ENCODE measurements around the gene CDC6. TPM values are rescaled to one million over a fixed set of nuclear protein-coding genes. Genes with fewer than 3 reads are reported as not detected.

The CDC6 gene
- total and polyA plus RNA-seq, 2 of the 8 experiments (the other 6 are each of a cell fraction or from before 2014, with no cell fraction given), result 50.5 to 140 TPM

GRCh38 chr17:40321961-40322357 lies 34.3 kb downstream of the CDC6 start:
- FAIRE-seq (no peak), DNase-seq (ENCODE audit: low read depth in 1 of 2, low spot score in 2 of 2) (no peak)
- no peak overlapping the region for H2BK120ac ChIP-seq (replicated peaks; ENCODE audit: low read depth, low read length)
- H3K9me3 ChIP-seq (ENCODE audit: insufficient read depth in 2 of 2, low read depth in 1 of 2, low read length in 1 of 2), result no peaks in the 10 kb centered on the region
- no peak overlapping the region for H3K4me2 ChIP-seq (ENCODE audit: insufficient read depth in 1 of 2, low read depth in 2 of 2, low read length in 2 of 2)
- peak overlapping the region; percentile 26; the same call in 1 of the 2 replicates for H4K8ac ChIP-seq (ENCODE audit: extremely low read depth, insufficient read depth, low read length)
- peaks cover 0 to 23% (median 18%) of the 10 kb centered on the region in 4 experiments; a peak in 6 of 7 replicates for H3K4me1 ChIP-seq (replicated peaks in 1 of 4; ENCODE audit: control insufficient read depth in 3 of 4, insufficient read depth in 4 of 4, low read length in 3 of 4)
- peaks cover 0 to 18% (median 9%) of the 10 kb centered on the region in 4 experiments; a peak in 5 of 7 replicates for H3K27me3 ChIP-seq (replicated peaks in 1 of 4; ENCODE audit: control insufficient read depth in 3 of 4, extremely low read depth in 1 of 4, insufficient read depth in 3 of 4, low read length in 3 of 4)
- peaks cover 20 to 31% of the 10 kb centered on the region in 2 experiments for H4K20me1 ChIP-seq (replicated peaks in 1 of 2; ENCODE audit: control insufficient read depth in 1 of 2, insufficient read depth in 2 of 2, low read length in 2 of 2)
- H3K4ac ChIP-seq (replicated peaks; ENCODE audit: insufficient read length, low read depth, low read length), result no peak overlapping the region
- no peak overlapping the region for H2BK12ac ChIP-seq (ENCODE audit: low read depth, low read length)
- no peak overlapping the region for H2AFZ ChIP-seq (ENCODE audit: low read length)
- peaks cover 0 to 20% of the 10 kb centered on the region in 2 experiments; a peak in 2 of 4 replicates for H3K79me2 ChIP-seq (ENCODE audit: control insufficient read depth in 1 of 2, insufficient read depth in 2 of 2, low read length in 2 of 2)
- 0 out of 2 replicates have a peak overlapping the region, but pooled peaks have one; percentile 40 for H2BK15ac ChIP-seq (ENCODE audit: low read length)
- ChIA-PET CTCF (ENCODE audit: partially characterized antibody) (interaction anchor here (0.5 to 39.2 kb wide), 5 partner anchors 12 to 592 kb away, joined by 3 to 1198 read pairs (median 6); partner anchors contain the start of genes GJD3 and RARA), POLR2A (ENCODE audit: partially characterized antibody) (interaction anchor here (1.1 to 30.6 kb wide), 2 partner anchors 26 to 218 kb away, joined by 3 to 540 read pairs; partner anchors contain the start of genes CDC6 and RARA)
- H3K14ac ChIP-seq (ENCODE audit: insufficient read length), result no peak overlapping the region
- H2BK5ac ChIP-seq (ENCODE audit: low read depth, low read length), result peak overlapping the region; percentile 24; the same call in 1 of the 2 replicates
- WGBS, 2 experiments (ENCODE audit: extremely low coverage in 1 of 2, insufficient coverage in 1 of 2, insufficient read length in 1 of 2, insufficient replicate concordance in 2 of 2, low coverage in 1 of 2, low lambda C conversion rate in 2 of 2, missing lambda C conversion rate in 1 of 2), result 75% methylated on average over 3 of the region's 4 CpGs; no CpG with 5 or more reads in 1 of the 2 experiments
- no peak overlapping the region for H3K4me3 ChIP-seq (ENCODE audit: extremely low read depth in 1 of 4, insufficient read depth in 2 of 4, low read depth in 3 of 4, low read length in 4 of 4)
- H3K9ac ChIP-seq (replicated peaks in 1 of 4; ENCODE audit: extremely low read depth in 1 of 4, low read depth in 3 of 4, low read length in 3 of 4), result no peak overlapping the region
- H4K91ac ChIP-seq (replicated peaks; ENCODE audit: insufficient read length, low read length), result no peak overlapping the region
- no peak overlapping the region for H3K23ac ChIP-seq (ENCODE audit: insufficient read length)
- peak overlapping the region; percentile 26; the same call in 1 of the 2 replicates for H2AK5ac ChIP-seq (ENCODE audit: low read depth, low read length)
- H3K18ac ChIP-seq (ENCODE audit: extremely low read depth, low read length), result peak overlapping the region; percentile 48; the same call in 1 of the 2 replicates
- H3K23me2 ChIP-seq (ENCODE audit: low read depth, low read length), result peaks cover 15% of the 10 kb centered on the region
- H3K79me1 ChIP-seq (ENCODE audit: low read depth, low read length), result peaks cover 17% of the 10 kb centered on the region
- no peaks in the 10 kb centered on the region for H3K36me3 ChIP-seq (ENCODE audit: control insufficient read depth in 2 of 4, insufficient read depth in 4 of 4, low read length in 3 of 4)
- no peak overlapping the region for H3K27ac ChIP-seq (ENCODE audit: low read depth, low read length)
- no peak for TF ChIP-seq RXRA (IDR thresholded peaks at IDR 0.05; ENCODE audit: insufficient read depth, low read depth, low read length)
- no peak for TF ChIP-seq ZNF274 (IDR thresholded peaks at IDR 0.05; ENCODE audit: borderline replicate concordance, extremely low read depth, low read length)
- no peak for TF ChIP-seq CHD2 (IDR thresholded peaks at IDR 0.05; ENCODE audit: low read length)
- TF ChIP-seq SRF (IDR thresholded peaks at IDR 0.05; ENCODE audit: low read depth, low read length), result no peak
- TF ChIP-seq RAD21 (IDR thresholded peaks at IDR 0.05 in 1 of 2, conservative IDR thresholded peaks at IDR 0.05 in 1 of 2; ENCODE audit: low read depth in 2 of 2, low read length in 2 of 2), result no peak
- no peak for TF ChIP-seq JUND (IDR thresholded peaks at IDR 0.05; ENCODE audit: low read length)
- no peak overlapping the region for H2BK20ac ChIP-seq (ENCODE audit: low read length)
- H4K5ac ChIP-seq (ENCODE audit: insufficient read length, low read depth, low read length), result no peak overlapping the region
- no peak overlapping the region for H3K56ac ChIP-seq (replicated peaks; ENCODE audit: insufficient read length, low read depth, low read length)
